ENCODE results near the gene PRKAR2B. TPM values are rescaled to one million over a fixed set of nuclear protein-coding genes. Genes with fewer than 3 reads are reported as not detected.
A peak's percentile ranks its signal among the peaks of the same experiment; 100 is the strongest.

Gene PRKAR2B
- total RNA-seq, 2 experiments from 2014 or later = 69.0 to 210 TPM

GRCh38 chr7:107194052-107194451 lies 149.5 kb downstream of the PRKAR2B start:
- CTCF ChIA-PET (ENCODE audit: unreplicated experiment) = no interaction called here
- no TSS peak for BruUV-seq (replicated peaks)
- Histone ChIP-seq H3K36me3 (ENCODE audit: insufficient read depth, low read length) (peaks cover 47% of the 10 kb centered on the region), H3K9me2 (ENCODE audit: insufficient read depth, low read length) (no peaks in the 10 kb centered on the region), H3K9me3 (ENCODE audit: low read length) (no peaks in the 10 kb centered on the region), H3K79me2 (ENCODE audit: insufficient read depth, low read depth, low read length) (no peaks in the 10 kb centered on the region), H4K20me1 (ENCODE audit: insufficient read depth, low read length) (no peaks in the 10 kb centered on the region), H3K4me1 (ENCODE audit: insufficient read depth, low read length, poor library complexity, severe bottlenecking) (no peaks in the 10 kb centered on the region), H3K27ac (ENCODE audit: low read depth, low read length, poor library complexity, severe bottlenecking) (no peak overlapping the region), H2AFZ (ENCODE audit: low read length) (no peak overlapping the region), H3K4me3 (ENCODE audit: low read depth, low read length, poor library complexity, severe bottlenecking) (no peak overlapping the region), H3K4me2 (ENCODE audit: low read length) (no peak overlapping the region)
- intact Hi-C loops (cut with micrococcal nuclease; ENCODE audit: unreplicated experiment) = no loop called here
- POLR2A ChIA-PET = interaction anchor here (0.5 to 1.3 kb wide), 6 partner anchors 12 to 890 kb away, joined by 3 to 4 read pairs (median 3); partner anchors contain the start of gene HBP1
- no peak for DNase-seq (ENCODE audit: low spot score)
- TF ChIP-seq EZH2phosphoT487 (IDR thresholded peaks at IDR 0.05; ENCODE audit: borderline replicate concordance, low read depth, low read length) (no peak), CTCF (conservative IDR thresholded peaks at IDR 0.05; ENCODE audit: low read length) (peak; percentile 56)

GRCh38 chr7:107196834-107197610 lies 152.5 kb downstream of the PRKAR2B start:
- Histone ChIP-seq H3K9me2 (ENCODE audit: insufficient read depth, low read length) (no peaks in the 10 kb centered on the region), H3K27ac (ENCODE audit: low read depth, low read length, poor library complexity, severe bottlenecking) (no peak overlapping the region), H4K20me1 (ENCODE audit: insufficient read depth, low read length) (no peaks in the 10 kb centered on the region), H3K36me3 (ENCODE audit: insufficient read depth, low read length) (peaks cover 40% of the 10 kb centered on the region), H3K9me3 (ENCODE audit: low read length) (no peaks in the 10 kb centered on the region), H3K4me3 (ENCODE audit: low read depth, low read length, poor library complexity, severe bottlenecking) (no peak overlapping the region), H3K4me1 (ENCODE audit: insufficient read depth, low read length, poor library complexity, severe bottlenecking) (no peaks in the 10 kb centered on the region), H3K79me2 (ENCODE audit: insufficient read depth, low read depth, low read length) (no peaks in the 10 kb centered on the region), H3K4me2 (ENCODE audit: low read length) (no peak overlapping the region), H2AFZ (ENCODE audit: low read length) (no peak overlapping the region)
- POLR2A ChIA-PET = interaction anchor here (0.6 to 1.8 kb wide), 2 partner anchors 9 to 96 kb away, joined by 3 to 6 read pairs; no protein-coding TSS in a partner anchor
- DNase-seq (ENCODE audit: low spot score) = no peak
- intact Hi-C loops (cut with micrococcal nuclease; ENCODE audit: unreplicated experiment) = no loop called here
- no TSS peak for BruUV-seq (replicated peaks)
- TF ChIP-seq EZH2phosphoT487 (IDR thresholded peaks at IDR 0.05; ENCODE audit: borderline replicate concordance, low read depth, low read length) (no peak), CTCF (conservative IDR thresholded peaks at IDR 0.05; ENCODE audit: low read length) (no peak)
- CTCF ChIA-PET (ENCODE audit: unreplicated experiment) = no interaction called here
